ENCODE measurements around the gene SLC34A1.
"Not testable (repeated sequence)": the region's sequence is repeated elsewhere in the genome, so short reads cannot be mapped to it uniquely, and the experiment has no call there.

SLC34A1 gene

DNA sequence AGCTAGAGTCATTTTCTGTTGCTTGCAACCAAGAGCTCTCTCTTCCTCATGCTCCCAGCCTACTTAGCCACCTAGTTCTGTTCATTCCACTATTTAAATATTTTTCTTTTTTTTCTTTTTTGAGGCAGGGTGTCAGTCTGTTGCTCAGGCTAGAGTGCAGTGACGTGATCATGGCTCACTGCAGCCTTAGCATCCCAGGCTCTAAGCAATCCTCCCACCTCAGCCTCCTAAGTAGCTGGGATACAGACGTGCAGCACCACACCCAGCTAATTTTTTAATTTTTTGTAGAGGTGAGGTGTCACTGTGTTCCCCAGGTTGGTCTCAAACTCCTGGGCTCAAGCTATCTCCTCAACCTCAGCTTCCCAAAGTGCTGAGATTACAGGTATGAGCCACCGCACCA is 30.2 kb downstream of the SLC34A1 start:
- no peak for DNase-seq

DNA sequence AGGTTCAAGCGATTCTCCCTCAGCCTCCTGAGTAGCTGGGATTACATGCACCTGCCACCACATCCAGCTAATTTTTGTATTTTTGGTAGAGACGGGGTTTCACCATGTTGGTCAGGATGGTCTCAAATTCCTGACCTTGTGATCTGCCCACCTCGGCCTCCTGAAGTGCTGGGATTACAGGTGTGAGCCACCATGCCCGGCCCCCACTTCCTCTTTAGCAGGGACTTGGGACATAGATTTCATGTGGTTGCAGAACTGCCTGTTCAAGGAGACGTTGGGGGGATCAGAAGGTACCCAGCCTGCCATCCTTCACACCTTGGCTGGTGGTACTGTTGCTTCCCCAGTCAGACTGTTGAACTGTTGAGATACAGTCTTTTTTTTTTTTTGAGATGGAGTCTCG is 32.8 kb downstream of the SLC34A1 start:
- DNase-seq: not testable (repeated sequence)

DNA sequence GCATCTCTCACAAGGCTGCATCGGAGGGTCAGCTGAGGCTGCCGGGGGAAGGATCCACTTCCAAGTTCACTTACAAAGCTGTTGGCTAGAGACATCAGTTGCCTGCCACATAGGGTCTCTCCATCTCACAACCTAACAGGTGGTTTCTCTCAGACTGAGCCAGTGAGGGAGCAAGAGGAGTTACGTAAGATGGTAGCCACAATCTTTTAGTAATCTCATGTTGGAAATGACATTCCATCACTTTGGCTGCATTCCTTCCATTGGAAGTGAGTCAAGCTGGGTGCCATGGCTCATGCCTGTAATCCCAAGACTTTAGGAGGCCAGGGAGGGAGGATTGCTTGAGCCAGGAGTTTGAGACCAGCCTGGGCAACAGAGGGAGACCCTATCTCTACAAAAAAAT is 34.8 kb downstream of the SLC34A1 start:
- no peak for DNase-seq

DNA sequence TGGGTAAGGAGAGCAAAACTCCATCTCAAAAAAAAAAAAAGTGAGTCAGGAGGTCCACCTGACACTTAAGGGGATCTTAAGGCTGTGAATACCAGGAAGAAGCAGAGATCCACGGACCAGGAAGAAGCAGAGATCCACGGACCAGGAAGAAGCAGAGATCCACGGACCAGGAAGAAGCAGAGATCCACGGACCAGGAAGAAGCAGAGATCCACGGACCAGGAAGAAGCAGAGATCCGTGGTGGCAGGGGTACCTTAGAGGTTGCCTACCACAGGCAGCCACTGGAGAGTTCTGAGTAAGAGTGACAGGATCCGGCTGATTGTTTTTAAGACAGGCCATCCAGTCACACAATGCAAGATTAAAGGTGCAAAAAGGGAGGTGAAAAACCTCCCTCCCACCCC is 36.2 kb downstream of the SLC34A1 start:
- DNase-seq: not testable (repeated sequence)

DNA sequence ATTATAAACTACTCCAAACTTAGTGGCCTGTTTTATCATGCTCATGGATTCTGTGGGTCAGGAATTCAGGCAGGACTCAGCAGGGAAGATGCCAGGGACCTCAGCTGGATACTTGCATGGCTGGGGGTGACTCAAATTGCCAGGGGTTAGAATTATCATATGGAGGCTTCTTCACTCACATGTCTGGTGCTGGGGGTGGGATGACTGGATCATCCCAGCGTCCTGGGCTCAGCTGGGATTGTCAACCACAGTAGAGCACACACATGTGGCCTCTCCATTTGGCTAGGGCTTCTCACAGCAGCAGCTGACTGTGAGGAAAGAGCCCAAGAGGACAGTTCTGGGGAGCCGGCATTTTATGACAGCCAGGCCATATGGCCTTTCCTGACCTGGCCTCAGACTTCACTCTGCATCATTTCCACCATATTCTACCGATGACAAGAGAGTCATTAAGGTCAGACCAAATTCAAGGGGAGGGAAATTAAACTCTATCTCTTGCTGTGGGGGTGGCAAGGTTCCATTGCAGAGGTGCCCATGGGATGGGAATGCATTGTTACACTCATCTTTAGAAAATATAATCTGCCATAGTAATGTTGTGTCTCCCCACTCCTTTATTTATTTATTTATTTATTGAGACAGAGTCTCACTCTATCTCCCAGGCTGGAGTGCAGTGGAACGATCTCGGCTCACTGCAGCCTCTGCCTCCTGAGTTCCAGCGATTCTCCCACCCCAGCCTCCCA is 37.0 kb downstream of the SLC34A1 start:
- DNase-seq: no peak

DNA sequence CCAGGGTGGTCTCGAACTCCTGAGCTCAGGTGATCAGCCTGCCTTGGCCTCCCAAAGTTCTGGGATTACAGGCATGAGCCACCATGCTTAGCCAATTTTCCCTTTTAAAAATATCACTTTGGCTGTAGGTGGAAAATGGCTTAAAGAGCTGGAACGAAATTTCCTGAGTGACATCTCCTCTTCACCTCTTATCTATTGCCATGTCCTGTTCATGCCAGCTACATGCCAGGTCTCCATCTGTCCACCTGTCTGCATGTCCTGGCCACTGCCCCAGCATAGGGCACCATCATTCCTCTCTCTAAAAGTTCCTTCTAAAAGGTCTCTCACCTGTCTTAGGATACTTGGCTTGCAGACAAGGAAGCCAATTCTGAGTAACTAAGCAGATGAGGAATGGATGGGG is 39.4 kb downstream of the SLC34A1 start:
- DNase-seq: no peak

DNA sequence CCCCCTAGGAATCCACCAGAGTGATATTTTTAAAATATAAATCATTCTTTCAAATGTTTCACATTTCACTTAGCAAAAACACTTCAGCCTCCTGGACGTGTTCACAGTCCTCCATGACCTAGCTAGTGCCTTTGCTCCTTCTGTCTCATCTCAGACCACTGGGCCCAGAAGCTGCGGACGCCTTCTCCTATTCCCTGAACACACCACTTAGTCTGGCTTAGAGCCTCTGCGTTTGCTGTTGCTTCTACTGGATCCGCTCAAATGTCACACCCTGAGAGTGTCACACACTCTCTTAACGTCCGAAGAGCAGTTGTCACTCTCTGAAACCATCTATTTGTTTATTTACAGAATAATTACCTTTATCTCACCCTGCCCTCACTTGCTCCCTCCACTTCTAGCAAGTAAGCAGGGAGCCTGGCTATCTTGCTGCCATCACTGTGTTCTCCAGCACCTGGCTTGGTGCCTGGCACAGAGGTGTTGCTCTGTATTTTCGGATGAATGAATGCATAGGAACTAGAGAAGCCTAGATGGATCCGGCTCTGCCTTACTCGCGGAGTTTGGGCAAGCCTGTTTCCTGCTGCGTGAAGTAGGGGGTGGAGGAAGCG is 41.1 kb downstream of the SLC34A1 start:
- DNase-seq: no peak

DNA sequence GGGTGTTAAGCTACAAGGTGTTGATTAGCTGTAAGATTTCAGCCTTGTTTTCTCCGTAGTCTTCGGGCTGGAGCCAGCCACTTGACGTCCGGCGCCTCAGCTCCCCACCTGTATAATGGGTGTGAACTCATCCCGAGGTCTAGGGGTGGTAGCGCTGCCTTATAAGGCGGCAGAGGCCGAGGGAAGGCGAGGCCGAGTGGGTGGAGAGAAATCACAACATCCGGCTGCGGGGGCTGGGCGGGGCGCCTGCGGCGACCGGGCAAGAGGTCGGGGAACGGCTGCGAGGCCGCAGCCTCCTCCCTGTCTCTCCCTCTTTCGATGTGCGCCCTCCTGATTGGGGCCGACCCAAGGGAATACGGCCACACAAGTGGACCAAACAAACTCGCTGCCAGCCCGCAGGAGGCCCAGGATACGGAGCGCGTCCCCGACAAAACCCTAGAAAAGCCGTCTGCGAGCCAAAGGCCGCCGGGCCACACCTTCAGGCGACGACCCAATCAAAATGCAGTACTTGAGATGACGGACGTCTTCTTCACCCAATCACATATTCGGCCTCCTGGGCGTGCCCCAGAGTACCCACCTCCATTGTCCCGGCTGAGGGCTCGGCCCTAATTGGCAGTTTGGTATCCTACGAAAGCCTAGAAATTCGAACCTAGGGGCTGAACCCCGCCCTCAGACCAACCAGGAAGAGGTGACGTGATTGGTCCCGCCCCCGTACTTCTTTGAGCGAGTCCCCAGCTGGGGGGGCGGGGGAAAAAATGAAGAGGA is 41.7 kb downstream of the SLC34A1 start:
- peak; percentile 98 to 99 (median 98) for DNase-seq

DNA sequence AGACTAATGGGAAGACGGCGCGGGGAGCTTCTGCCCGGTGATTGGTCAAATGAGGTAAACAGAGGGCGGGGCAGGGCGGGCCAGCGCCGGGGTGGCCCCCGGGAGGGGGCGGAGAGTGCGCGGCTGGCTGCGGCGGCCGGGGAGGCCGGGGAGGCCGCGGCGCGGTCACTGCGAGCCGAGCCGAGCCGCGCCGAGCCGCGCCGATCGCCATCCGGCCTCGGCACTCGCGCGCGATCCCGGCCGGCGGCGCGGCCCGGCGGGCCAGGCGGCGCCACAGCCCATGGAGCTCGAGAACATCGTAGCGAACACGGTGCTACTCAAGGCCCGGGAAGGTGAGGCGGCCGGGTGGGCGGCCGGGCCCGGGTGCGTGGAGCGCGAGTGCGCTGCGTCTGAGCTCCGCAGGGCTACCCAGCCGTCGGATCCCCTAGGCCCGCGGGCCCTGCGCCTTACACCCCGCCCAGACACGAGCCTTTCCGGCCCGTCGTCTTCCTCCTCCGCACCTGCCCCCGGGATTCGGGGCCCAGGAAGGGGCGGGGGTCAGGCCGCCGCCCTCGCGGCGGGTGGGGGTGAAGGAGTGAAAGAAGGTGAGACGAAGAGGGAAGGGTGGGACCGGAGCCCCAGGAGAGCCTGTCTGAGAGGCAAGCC is 42.5 kb downstream of the SLC34A1 start, which contains the start of gene GRK6:
Gene GRK6 (plus strand): TSS at position 111 of the 645 bp plus-strand sequence. CDS start 170 bp downstream, at position 281.
- peak in 3 of 4 experiments; percentile 41 to 66 (median 56) for DNase-seq

DNA sequence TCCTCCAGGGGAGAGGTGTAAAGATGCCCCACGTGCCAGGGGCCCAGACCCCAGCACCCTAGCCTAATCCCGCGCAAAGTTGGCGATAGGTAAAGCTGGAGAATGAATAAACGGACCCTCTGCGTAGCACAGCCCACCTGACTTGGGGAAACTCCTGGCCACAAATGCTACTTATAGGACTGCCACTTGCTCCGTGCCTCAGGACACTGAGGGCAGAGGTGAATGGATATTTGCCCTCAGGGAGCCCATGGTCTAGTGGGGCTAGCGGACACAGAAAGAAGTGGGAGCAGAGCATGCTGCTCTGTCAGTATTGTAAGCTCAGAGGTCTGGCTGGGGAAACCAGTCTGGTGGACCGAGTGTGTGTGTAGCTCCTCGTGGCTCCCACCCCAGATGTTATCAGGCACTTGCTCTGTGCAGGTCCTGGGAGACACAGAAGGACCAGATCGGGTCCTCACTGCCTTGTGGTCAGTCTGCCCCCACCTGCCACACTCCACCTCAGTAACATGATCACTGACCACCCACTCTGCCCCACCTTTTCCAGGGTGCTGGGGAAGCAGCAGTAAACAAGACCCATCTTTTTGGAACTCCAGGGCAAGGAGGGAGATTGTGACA is 43.1 kb downstream of the SLC34A1 start:
- no peak for DNase-seq

DNA sequence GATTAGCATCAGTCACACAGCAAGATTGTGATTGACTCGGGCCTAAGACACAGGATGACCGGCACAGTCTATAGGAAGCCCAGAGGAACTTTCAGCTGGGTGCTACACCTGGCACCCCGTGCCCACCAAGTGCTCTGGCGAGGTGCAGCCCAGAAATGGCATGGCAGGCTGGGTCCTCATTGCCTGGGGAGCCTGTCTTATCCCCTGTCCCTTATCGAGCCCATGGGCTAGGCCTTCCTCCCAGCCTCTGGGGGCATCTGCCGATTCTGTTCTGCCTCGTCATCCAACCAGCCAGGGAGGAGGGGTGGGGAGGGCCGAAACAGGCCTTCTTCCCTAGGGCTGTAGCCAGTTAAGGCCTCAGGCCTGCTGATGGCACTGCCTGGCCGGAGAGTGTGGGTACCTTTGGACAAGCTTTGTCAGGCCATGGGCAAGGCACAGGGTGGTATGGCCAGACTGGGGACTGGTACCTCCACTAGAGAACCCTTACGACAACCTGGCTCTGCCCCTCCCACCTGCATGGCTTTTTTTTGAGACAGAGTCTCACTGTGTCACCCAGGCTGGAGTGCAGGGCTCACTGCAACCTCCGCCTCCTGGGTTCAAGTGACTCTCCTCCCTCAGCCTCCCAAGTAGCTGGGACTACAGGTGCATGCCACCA is 43.8 kb downstream of the SLC34A1 start:
- no peak for DNase-seq

DNA sequence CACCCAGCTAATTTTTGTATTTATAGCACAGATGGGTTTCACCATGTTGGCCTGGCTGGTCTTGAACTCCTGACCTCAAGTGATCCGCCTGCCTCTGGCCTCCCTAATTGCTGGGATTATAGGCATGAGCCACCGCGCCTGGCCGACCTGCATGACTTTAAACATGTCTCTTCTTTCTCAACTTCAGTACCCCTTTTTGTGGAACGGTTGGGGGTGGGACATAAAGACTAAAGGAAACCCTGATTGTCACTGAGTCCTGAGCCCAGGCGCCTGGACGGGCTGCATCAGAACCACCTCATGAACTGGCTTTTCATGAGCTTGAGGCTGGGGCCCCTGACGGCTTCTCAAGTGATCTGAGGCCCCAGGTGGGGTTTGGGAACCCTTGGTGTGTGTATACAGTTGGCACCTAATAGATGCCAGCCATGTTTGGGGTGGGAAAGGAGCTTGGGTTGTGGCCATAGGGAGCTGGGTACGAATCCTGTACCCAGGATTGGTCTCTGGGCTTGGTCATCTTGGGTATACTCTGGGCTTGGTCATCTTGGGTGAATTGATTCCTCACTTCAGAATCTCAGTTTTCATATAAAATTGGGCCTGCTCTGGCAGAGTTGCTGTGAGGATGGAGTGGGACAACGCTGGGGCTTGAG is 44.5 kb downstream of the SLC34A1 start:
- no peak for DNase-seq

DNA sequence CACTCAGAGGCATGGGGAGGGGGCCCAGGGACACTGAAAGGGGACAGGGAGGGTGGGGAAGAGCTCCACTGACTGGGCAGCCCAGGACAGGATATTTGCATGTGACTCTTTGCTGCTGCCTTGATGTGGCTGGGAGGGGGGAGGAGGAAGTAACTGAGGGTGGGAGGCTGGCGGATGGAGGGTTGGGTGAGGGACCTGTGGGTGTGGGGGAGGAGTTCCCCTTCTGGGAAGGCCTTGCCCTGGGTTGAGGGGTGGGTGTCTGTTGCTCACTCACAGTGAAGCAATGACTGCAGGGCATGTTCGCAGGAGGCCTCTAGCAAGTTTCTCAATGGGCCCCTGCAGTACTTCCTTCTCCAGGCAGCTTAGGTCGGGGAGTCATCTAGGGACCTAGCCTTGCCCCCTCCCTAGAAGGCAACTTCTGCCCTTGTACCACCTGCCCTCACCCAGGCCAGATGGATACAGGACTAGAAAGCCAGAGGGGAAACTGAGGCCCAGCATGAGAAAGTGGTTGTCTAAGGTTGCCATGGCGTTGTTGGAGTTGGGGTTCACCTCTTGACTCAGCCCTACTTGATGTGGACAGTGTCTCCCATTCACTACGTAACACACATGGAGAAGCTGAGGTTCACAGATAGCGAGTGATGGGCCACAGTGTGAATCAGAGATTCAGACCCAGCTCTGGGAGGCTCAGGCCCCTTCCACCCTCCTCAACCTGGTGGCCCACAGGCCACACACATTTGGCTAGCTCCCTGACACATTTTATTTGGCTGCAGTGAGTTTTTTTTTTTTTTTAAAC is 45.2 kb downstream of the SLC34A1 start:
- DNase-seq: peak; percentile 55 to 76 (median 68)

DNA sequence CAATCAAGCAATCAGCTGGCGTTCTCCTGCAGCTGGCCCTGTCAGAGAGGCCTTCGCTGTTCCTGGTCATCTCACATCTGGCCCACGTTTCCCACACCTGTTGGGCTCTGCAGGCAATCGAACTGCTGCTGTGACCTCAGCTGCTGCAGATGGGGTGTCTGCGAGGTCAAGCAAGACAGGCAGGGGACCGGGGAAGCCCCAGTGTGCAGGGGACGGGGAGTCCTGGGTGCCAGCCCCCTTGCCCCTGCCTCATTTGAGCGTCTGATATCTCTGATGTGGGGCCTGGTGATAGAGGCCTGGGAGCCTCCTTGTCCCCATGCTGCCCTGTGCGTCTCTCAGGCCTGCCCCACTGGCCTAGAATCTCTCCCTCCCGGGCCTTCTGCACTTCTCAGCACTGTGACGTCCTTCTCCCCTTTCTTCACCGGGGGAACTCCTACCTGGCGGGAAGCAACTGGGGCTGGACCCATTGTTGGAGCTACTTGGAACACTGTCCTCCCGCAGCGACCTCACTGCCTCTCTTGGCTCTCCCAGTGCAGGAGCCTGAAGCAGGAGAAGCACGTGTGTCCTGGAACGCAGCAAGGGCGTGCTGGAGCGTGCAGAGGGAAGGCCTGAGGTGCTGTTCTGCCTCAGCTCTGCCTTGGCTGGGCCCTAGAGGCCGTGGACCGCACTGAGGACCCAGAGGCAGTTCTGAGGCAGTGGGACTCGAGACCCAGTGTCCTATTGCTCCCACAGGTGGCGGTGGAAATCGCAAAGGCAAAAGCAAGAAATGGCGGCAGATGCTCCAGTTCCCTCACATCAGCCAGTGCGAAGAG is 46.1 kb downstream of the SLC34A1 start:
- DNase-seq: no peak

DNA sequence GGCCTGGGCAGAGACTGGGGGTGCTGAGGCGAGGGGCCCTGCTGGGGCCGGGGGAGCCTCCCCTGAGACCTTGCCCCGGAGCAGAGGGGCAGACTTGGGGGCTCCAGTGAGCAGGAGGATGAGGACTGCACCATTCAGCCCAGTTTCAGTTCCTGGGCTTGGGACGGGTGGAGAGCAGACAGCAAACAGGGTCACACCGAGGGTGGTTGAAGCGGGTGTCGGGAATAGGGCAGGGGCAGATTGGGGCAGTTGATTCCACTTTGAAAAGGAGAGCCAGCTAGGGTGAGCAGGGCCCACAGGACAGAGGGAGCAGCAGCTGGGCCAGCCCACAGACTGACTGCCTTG is 46.7 kb downstream of the SLC34A1 start:
- DNase-seq: no peak

DNA sequence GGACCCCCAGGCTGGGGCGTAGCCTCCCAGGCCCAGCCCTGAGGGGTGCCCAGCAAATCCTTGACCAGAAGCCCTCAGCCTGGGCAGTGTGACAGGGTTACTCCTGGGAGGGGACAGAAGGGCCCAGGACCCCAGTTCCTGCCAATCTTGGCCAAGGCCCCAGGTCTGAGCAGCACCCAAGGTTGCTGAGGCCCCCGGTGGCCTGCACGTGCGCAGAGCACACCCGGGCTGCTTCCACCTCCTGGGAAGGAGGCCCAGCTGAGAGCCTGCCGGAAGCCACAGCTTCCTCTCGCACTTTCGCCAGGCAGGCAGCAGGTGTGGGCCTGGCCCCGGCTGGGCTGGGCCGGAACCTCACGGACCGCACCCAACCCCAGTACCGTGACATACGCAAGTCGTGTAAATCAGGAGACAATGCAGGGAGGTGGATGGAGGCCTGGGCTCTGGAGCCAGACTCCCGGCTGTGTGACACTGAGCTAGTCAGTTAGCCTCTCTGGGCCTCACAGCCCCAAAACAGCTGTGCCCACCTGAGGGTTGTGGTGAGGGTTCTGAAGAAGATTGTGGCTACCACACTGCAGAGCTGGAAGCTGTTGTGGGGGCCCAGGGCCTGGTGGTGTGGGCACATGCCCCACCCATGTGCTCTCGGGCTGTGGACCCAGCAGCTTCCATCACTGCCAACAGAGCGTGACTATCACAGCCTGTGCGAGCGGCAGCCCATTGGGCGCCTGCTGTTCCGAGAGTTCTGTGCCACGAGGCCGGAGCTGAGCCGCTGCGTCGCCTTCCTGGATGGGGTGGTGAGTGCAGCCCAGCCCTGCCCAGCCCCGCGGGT is 47.3 kb downstream of the SLC34A1 start:
- DNase-seq: peak in 3 of 4 experiments; percentile 33 to 60 (median 59)

DNA sequence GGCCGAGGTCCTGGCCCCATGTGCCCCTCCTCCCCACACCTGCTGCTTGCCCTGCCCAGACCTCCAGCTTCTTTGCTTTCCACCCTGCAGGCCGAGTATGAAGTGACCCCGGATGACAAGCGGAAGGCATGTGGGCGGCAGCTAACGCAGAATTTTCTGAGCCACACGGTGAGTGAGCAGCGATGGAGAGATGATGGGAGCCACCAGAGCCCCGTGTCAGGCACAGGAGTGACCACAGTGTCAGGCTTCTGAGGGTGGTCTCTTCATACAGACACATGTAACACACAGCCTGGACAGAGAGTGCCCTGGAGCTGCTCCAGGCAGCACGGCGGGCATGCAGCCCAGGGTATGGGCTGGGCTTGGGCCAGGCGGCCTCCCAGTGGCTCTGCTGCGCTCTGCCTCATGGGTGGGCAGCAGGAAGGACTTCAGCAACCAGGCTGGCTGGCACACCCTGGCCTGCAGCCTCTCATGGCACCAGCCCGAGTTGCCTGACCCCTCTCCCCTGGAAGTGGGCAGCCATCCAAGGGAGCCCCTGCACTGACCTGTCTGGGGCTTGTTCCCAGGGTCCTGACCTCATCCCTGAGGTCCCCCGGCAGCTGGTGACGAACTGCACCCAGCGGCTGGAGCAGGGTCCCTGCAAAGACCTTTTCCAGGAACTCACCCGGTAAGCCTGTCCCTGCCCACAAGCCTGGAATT is 48.1 kb downstream of the SLC34A1 start:
- DNase-seq: no peak

DNA sequence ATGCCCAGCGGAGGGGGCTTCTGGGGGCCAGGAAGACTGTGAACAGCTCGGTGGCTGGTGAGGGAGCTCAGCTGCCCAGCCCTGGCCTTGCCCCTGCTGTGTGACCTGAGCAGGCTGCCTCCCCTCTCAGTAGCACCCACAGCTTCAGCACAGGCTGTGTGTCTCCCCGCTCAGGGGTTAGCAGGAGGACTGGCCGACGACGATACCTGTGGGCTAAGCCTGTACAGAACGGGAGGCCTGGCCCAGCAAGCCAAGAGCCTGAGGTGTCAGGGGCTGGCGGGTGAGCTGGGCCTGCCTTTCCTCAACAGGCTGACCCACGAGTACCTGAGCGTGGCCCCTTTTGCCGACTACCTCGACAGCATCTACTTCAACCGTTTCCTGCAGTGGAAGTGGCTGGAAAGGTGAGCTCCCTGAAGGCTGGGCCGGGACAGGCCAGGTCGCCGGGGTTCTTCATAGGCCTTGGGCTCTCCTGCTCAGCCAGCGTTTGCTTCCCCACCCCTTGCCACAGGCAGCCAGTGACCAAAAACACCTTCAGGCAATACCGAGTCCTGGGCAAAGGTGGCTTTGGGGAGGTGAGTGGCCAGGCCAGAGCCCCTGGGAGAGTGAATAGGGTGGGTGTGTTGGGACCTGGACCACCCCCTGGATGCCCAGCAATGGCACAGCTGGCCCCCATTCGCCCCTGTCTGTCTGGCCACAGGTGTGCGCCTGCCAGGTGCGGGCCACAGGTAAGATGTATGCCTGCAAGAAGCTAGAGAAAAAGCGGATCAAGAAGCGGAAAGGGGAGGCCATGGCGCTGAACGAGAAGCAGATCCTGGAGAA is 48.8 kb downstream of the SLC34A1 start:
- no peak for DNase-seq

All from activated CD4-positive, CD25-positive, alpha-beta regulatory T cell (primary cell).